Common myeloid progenitor, CD34-positive (primary cell): ENCODE results near the gene CCDC107.

Experiments used
- CTCF ChIA-PET: fragments of 350-600 bp; sonication (Branson Sonifier 250); formaldehyde crosslinking; loops from one replicate; lab custom pipeline; 2021; ENCODE audit warnings: antibody characterized with exemption; lab: Charles Lee
- POLR2A ChIA-PET: fragments of 350-600 bp; sonication (Branson Sonifier 250); formaldehyde crosslinking; loops from one replicate; lab custom pipeline; 2021; ENCODE audit warnings: antibody characterized with exemption; lab: Charles Lee
- DNase-seq, 3 donors: peaks; one replicate each; pipeline versions ENCODE4 v3.0.0 to v3.0.0-alpha.2; 2013
- H3K27ac ChIP-seq, 2 experiments: 1 replicate in 1 of 2; 2 replicates in 1 of 2; pipeline ENCODE4 v1.7.0; 2013; ENCODE audit warnings: inconsistent platforms in 2 of 2, low read length in 2 of 2, mild to moderate bottlenecking in 2 of 2, low read depth in 1 of 2, moderate library complexity in 1 of 2; ENCODE audit not compliant: severe bottlenecking in 2 of 2, insufficient read depth in 1 of 2, poor library complexity in 1 of 2
- H3K27me3 ChIP-seq, 5 experiments: replicated peaks in 2 of 5; 1 replicate in 3 of 5; 2 replicates in 2 of 5; pipeline versions ENCODE4 v1.6.1 to v1.7.0; 2013; ENCODE audit warnings: low read length in 4 of 5, mild to moderate bottlenecking in 2 of 5, moderate library complexity in 2 of 5, inconsistent platforms in 1 of 5; ENCODE audit not compliant: insufficient read depth in 5 of 5, control insufficient read depth in 4 of 5
- H3K36me3 ChIP-seq, 4 experiments: 1 replicate in 2 of 4; 2 replicates in 2 of 4; pipeline versions ENCODE4 v1.6.1 to v1.7.0; 2013; ENCODE audit warnings: low read length in 3 of 4, control low read depth in 1 of 4, mild to moderate bottlenecking in 1 of 4; ENCODE audit not compliant: control insufficient read depth in 4 of 4, insufficient read depth in 4 of 4
- H3K4me1 ChIP-seq, 4 experiments: 1 replicate in 3 of 4; 2 replicates in 1 of 4; pipeline versions ENCODE4 v1.6.1 to v1.7.1; 2013; ENCODE audit warnings: low read length in 3 of 4, mild to moderate bottlenecking in 3 of 4, control low read depth in 1 of 4, inconsistent platforms in 1 of 4, moderate library complexity in 1 of 4; ENCODE audit not compliant: control insufficient read depth in 4 of 4, insufficient read depth in 4 of 4; ENCODE audit errors: control extremely low read depth in 1 of 4
- H3K4me3 ChIP-seq, 7 experiments: 1 replicate in 4 of 7; 2 replicates in 3 of 7; pipeline versions ENCODE4 v1.5.1 to v1.7.0; 2013; ENCODE audit warnings: mild to moderate bottlenecking in 7 of 7, low read length in 6 of 7, moderate library complexity in 6 of 7, inconsistent platforms in 2 of 7, low read depth in 2 of 7, control low read depth in 1 of 7; ENCODE audit not compliant: insufficient read depth in 4 of 7, control insufficient read depth in 1 of 7; ENCODE audit errors: extremely low read depth in 1 of 7
- H3K9me3 ChIP-seq, 5 experiments: 1 replicate in 4 of 5; 2 replicates in 1 of 5; pipeline versions ENCODE4 v1.6.1 to v1.7.1; 2013; ENCODE audit warnings: low read length in 4 of 5, mild to moderate bottlenecking in 2 of 5, inconsistent platforms in 1 of 5, low read depth in 1 of 5, moderate library complexity in 1 of 5; ENCODE audit not compliant: control insufficient read depth in 4 of 5, insufficient read depth in 2 of 5; ENCODE audit errors: control extremely low read depth in 1 of 5
- WGBS: methylation state at CpG from one replicate; pipeline ENCODE4 v1.1.5; 2013; ENCODE audit not compliant: insufficient coverage; 5-methylcytosine and 5-hydroxymethylcytosine counted together

CCDC107 gene

DNA sequence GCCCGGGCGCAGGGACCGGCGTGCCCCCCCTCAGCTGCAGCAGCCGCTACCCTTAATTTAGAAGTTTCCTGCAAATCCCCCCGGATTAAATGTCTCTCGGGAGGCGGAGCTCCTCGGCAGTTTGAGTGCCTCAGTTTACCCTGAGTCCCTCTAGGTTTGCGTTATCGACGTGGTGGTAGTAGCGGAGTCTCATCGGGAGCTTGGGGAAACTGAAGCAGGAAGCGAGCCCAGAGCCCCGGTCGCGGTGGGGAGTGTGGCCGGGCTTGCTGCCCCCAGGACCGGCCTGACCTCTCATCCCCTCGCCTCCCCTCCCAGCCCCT, 32.2 kb downstream of the CCDC107 start:
- Histone ChIP-seq H3K4me1 (peaks cover 0 to 19% (median 18%) of the 10 kb centered on the region in 4 experiments), H3K27me3 (no peaks in the 10 kb centered on the region), H3K9me3 (no peaks in the 10 kb centered on the region), H3K27ac (no peak overlapping the region), H3K4me3 (peak overlapping the region; percentile 44 to 87 (median 74)), H3K36me3 (peaks cover 0 to 5% (median 2%) of the 10 kb centered on the region in 4 experiments)
- no peak for DNase-seq
- POLR2A ChIA-PET, result interaction anchor here (0.7 to 1.4 kb wide), 2 partner anchors 15 to 18 kb away, joined by 3 read pairs; no protein-coding TSS in a partner anchor
- WGBS, result 0% methylated on average over 9 of the region's 21 CpGs
- CTCF ChIA-PET, result interaction anchor here (1.1 to 1.4 kb wide), 4 partner anchors 13 to 36 kb away, joined by 3 to 7 read pairs (median 4); partner anchors contain the start of genes CCDC107 and RMRP

GRCh38 chr9:35690614-35691333, 32.7 kb downstream of the CCDC107 start:
- Histone ChIP-seq H3K9me3 (no peaks in the 10 kb centered on the region), H3K4me1 (peaks cover 0 to 19% (median 18%) of the 10 kb centered on the region in 4 experiments), H3K27me3 (no peaks in the 10 kb centered on the region), H3K27ac (peak overlapping the region in 1 of 2 experiments; percentile 43), H3K4me3 (peak overlapping the region; percentile 52 to 87 (median 74)), H3K36me3 (peaks cover under 1 to 4% (median 2%) of the 10 kb centered on the region in 4 experiments)
- ChIA-PET CTCF (interaction anchor here (1.1 to 2.6 kb wide), 12 partner anchors 10 to 38 kb away, joined by 3 to 7 read pairs (median 4); partner anchors contain the start of genes CCDC107 and RMRP), POLR2A (interaction anchor here (0.7 to 1.4 kb wide), 2 partner anchors 16 to 17 kb away, joined by 3 read pairs; no protein-coding TSS in a partner anchor)
- DNase-seq, result peak; percentile 11 to 46 (median 39)
- WGBS, result under 1% methylated on average over 39 of the region's 61 CpGs

DNA sequence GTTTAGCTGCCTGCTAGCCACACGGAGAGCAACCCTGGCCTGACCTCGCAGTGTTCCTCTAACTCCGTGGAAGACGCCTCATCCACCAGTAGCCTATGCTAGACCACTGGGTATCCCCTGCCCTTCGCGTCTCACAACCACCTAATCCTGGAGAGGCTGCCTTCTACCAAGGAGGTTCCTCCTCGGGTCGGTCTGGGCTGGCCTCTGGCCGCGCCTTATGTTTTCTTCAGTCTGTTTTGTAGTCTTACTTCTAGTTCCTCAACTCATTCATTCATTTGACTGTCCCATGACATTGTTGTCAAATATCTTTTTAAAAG, 33.2 kb downstream of the CCDC107 start:
- ChIA-PET POLR2A (interaction anchor here (0.6 to 1.4 kb wide), 3 partner anchors 17 to 34 kb away, joined by 3 read pairs; no protein-coding TSS in a partner anchor), CTCF (interaction anchor here (0.7 to 8.3 kb wide), 17 partner anchors 9 to 76 kb away, joined by 3 to 86 read pairs (median 3); partner anchors contain the start of genes ARHGEF39, CCDC107 and RMRP)
- 16% methylated on average over 10 of the region's 10 CpGs for WGBS
- Histone ChIP-seq H3K36me3 (peaks cover 3 to 9% (median 6%) of the 10 kb centered on the region in 4 experiments), H3K9me3 (no peaks in the 10 kb centered on the region), H3K4me3 (peak overlapping the region; percentile 52 to 87 (median 74)), H3K4me1 (peaks cover 0 to 19% (median 18%) of the 10 kb centered on the region in 4 experiments), H3K27ac (peak overlapping the region in 1 of 2 experiments; percentile 43), H3K27me3 (no peaks in the 10 kb centered on the region)
- DNase-seq, result peak in 2 of 3 donors; percentile 11 to 25

DNA sequence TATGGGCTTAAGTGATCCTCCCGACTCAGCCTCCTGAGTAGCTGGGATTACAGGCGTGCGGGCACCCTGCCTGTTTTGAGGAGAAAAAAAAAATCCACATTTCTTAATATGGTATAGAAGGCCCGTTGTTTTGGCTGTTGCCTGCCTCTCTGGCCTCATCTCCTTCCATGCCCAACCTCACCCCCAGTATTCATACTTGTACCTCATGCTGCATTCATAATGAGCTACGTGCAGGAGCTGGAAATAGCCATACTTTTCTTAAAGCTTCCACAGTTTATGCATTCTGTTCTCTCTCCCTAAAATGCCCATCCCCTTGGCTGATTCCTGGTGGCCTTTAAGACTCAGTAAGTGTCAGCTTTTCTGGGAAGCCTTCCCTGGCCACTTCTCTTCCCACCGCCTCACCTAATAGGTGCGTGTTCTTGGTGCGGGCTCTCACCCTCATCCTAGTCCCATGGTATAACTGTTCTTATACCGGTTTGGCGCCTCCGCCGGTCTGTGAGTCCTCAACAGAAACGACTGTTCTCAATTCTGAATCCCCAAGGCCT, 33.7 kb downstream of the CCDC107 start:
- Histone ChIP-seq H3K4me1 (peaks cover 0 to 19% (median 18%) of the 10 kb centered on the region in 4 experiments), H3K27me3 (no peaks in the 10 kb centered on the region), H3K27ac (no peak overlapping the region), H3K9me3 (no peaks in the 10 kb centered on the region), H3K36me3 (peaks cover 8 to 14% (median 10%) of the 10 kb centered on the region in 4 experiments), H3K4me3 (peak overlapping the region in 1 of 7 experiments; percentile 85)
- ChIA-PET POLR2A (interaction anchor here (0.6 to 0.7 kb wide), 2 partner anchors 21 to 33 kb away, joined by 3 read pairs; no protein-coding TSS in a partner anchor), CTCF (interaction anchor here (0.7 to 8.3 kb wide), 18 partner anchors 9 to 76 kb away, joined by 3 to 86 read pairs (median 3); partner anchors contain the start of genes ARHGEF39, CCDC107 and RMRP)
- no peak for DNase-seq
- WGBS, result 100% methylated on average over 5 of the region's 13 CpGs

- DNase-seq, result no peak
- Histone ChIP-seq H3K27me3 (no peaks in the 10 kb centered on the region), H3K27ac (no peak overlapping the region), H3K4me1 (peaks cover 0 to 6% (median 4%) of the 10 kb centered on the region in 4 experiments), H3K9me3 (no peaks in the 10 kb centered on the region), H3K36me3 (peaks cover 35 to 56% (median 50%) of the 10 kb centered on the region in 4 experiments), H3K4me3 (no peak overlapping the region)
- POLR2A ChIA-PET, result interaction anchor here (0.6 to 1.5 kb wide), 2 partner anchors 38 to 120 kb away, joined by 3 to 4 read pairs; partner anchors contain the start of genes CCDC107 and RMRP
- CTCF ChIA-PET, result interaction anchor here (1.1 to 8.3 kb wide), 30 partner anchors 8 to 183 kb away, joined by 3 to 86 read pairs (median 10); partner anchors contain the start of genes ARHGEF39, CA9, CCDC107 and CREB3
- WGBS, result 100% methylated on average over 1 of the region's 3 CpGs
Observed at GRCh38 chr9:35695943-35696401, 37.9 kb downstream of the CCDC107 start.

GRCh38 chr9:35696520-35697215, 38.6 kb downstream of the CCDC107 start:
- no peak overlapping the region for H3K4me3 ChIP-seq
- no peaks in the 10 kb centered on the region for H3K9me3 ChIP-seq
- peak; percentile 38 to 48 (median 46) for DNase-seq
- WGBS, result 61% methylated on average over 7 of the region's 9 CpGs
- ChIA-PET POLR2A (interaction anchor here (1.5 kb wide), 1 partner anchor 39 kb away, joined by 3 read pairs; the partner anchor contains the start of genes CCDC107 and RMRP), CTCF (interaction anchor here (1.1 to 8.3 kb wide), 31 partner anchors 8 to 182 kb away, joined by 3 to 86 read pairs (median 9); partner anchors contain the start of genes ARHGEF39, CA9, CCDC107 and CREB3)
- no peak overlapping the region for H3K27ac ChIP-seq
- H3K36me3 ChIP-seq, result peaks cover 37 to 63% (median 56%) of the 10 kb centered on the region in 4 experiments
- H3K4me1 ChIP-seq, result no peaks in the 10 kb centered on the region
- H3K27me3 ChIP-seq, result no peaks in the 10 kb centered on the region
